NCI-H2107 (cell line): ENCODE measurements around the gene LYZL4.
A peak's percentile ranks its signal among the peaks of the same experiment; 100 is the strongest.

ENCODE experiments used
- DNase-seq: peaks from one replicate; lab custom pipeline; 2025; lab: John Stamatoyannopoulos, UW

Gene LYZL4, protein sequence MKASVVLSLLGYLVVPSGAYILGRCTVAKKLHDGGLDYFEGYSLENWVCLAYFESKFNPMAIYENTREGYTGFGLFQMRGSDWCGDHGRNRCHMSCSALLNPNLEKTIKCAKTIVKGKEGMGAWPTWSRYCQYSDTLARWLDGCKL

DNA sequence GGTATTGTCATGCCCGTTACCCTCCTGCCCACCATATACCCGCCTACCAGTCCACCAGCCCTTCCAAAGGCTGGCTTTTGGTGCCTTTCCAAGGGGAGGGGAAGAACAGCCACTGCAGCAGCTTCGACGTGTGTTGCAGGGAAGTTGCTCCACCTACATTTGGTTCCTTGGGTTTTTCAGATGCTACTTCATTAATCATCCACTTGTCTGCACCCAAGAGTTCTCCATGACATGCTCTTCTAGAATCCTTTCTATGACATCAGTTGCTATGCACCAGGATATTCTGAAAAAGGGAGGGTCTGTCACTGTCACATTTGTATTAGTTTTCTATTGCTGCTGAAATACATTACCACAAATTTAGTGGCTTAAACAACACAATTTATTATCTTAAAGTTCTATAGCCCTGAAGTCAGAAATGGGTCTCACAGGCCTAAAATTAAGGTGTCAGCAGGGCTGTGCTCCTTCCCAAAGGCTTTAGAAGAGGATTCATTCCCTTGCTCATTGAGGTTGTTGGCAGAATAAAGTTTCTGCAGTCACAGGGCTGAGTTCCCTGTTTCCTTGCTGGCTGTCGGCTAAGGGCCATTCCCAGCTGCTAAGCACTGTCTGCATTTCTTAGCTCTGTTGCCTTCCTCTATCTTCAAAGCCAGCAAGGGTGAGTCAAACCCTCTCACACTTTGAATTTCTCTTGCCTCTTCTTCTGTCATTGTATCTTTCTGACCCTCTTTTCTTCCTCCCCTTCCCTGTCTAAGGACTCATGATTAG is at the start of gene LYZL4:
LYZL4 (minus strand) TSS at position 241 of the 762 bp plus-strand sequence. CDS start 3,359 bp downstream, outside the sequence.
- DNase-seq = no peak

DNA sequence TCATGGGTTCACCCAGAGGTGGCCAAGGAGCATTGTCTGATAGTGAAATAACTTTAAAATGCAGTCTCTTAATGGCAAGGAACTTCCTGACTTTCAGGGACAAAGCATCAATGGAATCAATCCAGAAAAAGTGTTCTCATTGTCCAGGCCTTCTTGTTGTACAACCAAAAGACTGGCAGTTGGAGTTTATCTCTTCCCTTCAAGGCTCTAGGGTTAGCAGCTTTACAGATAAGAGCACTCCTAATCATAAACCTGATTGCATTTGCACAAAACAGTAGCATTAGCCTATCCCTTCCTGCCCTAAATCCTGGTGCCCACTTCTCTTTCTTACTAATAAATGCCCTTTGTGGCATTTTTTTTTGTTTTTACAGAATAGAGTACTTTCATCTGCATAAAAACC is 48.7 kb upstream of the LYZL4 start:
- no peak for DNase-seq

DNA sequence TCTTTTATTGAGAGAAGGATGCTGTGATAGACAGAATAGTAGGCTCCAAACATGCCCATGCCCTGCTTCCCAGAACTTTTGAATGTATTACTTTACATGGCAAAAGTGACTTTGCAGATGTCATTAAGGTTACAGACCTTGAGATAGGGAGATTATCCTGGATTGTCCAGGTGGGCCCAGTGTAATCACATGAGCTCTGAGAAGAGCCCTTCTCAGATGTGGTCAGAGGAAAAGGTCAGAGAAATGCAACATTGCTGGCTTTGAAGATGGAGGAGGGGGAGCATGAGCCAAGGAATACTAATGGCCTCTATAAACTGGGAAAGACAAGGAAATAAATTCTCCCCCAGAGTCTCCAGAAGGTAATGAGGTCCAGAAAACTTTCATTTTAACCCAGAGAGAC is 45.8 kb upstream of the LYZL4 start:
- DNase-seq = no peak

DNA sequence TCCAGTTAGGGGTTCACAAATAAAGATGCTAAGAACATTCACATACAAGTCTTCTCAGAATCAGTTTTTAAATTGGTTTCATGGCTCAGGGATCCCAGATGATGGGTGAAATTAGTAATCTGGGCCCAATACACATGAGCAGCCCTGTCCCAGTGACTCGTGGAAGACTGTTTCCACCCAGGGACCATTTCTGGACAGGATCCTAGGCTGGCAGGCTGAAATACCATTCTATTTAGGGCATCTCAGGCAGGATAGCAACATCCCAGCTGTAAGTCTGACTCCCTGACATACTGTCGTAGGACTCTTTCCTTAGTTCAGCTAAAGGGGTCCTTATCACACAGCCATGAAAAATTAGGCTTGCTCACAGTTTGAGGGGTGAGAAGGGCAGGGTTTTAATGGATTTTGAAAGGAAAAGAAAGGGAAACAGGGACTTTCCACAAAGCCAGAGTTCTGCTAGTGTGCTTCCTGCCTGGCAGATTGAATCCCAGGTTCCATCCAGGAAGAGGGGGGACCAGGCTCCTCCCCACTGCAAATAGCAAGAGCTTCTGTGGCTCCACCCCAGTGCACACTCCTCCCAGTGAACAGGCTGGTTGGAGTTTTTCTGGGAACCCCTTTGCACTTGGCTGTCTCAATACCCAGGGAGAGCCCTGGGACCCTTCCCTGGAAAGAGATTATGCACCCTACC is 41.3 kb upstream of the LYZL4 start:
- no peak for DNase-seq

DNA sequence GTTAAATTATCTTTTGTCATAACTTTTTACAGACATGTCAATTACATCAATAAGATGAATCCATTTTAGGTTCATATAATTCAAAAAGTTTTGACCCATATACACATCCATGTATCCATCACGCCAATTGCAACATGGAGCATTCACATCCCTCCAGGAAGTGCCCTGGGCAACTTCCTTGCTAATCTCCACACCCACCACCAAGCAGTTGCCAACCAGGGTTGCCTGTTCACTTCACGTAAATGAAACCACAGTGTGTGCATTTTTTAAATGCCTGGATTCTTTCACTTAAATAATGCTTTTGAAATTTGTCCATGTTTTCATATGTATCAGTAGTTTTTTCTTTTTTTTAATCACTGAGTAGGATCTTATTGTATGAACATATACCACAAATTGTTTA is 40.7 kb upstream of the LYZL4 start:
- no peak for DNase-seq

DNA sequence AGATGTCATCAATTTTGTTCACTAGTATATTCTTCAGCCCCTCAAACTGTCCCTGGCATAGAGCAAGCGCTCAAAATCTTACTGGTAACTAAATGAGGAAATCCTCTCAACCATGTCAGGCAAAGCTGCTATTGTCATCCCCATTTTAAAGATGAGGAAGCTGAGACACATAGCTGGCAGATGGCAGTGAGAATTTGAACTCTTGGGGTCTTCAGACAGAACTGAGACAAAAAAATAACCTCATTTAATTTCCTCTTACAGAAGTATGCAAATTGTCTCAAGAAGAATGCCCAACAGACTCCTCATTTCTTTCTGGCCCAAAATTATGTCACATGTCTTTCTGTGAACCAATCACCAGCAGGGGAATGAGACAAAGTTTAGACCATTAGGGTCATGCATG is 40.2 kb upstream of the LYZL4 start:
- DNase-seq = no peak

DNA sequence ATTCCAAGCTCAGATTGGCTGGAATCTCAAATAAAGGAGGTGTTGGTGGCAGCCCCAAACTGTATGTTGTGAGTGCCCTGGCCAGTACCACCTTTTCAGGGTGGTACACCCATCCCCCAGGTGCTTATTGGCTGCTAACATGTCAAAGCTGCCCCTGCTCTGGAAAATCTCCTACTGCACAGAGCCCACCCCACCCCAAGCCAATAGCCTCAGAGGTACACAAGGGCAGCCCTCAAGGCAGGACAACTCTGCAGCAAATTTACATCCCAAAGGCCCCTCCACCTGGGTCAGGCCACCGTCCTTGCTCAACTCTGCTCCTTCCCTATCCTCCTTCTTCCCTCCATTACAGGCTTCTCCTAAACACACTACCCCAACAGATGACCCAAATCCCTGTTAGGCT is 37.1 kb upstream of the LYZL4 start:
- no peak for DNase-seq

DNA sequence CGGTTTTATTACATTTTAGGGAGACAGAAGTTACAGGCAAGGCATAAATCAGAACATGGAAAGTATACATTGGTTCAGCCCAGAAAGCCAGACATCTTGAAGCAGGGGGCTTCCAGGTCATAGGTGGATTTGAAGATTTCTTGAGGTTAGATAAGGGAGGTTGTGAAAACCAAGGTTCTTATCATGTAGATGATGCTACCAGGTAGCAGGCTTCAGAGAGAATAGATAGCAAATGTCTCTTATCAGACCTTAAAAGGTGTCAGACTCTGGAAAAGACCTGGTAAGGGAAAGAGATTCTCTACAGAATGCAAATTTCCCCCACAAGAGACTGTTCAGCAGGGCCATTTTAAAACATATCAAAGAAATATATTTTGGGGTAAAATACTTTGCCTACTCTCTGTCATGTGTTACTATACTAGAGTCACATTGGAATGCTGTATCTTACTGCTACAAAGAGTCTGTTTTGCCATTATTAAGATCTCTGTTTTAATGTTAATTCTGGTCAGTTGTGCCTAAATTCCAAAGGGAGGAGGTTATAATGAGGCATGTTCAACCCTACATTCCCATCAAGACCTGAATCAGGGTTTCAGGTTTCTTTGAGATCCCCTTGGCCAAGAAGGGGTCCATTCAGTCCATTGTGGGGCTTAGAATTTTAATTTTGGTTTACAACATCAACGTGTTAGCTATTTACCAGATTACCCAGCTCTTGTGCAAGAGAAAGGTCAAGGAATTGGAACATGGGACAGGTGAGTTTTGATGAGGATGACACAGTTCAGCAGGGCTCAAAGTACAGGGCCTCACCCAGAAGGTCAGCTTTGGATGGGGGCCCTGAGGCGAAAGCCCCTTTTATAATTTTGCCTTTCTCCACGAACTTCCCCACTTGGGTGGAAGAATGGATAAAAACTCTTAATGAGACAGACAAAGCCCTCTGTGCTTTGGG is 36.0 kb upstream of the LYZL4 start:
- no peak for DNase-seq

DNA sequence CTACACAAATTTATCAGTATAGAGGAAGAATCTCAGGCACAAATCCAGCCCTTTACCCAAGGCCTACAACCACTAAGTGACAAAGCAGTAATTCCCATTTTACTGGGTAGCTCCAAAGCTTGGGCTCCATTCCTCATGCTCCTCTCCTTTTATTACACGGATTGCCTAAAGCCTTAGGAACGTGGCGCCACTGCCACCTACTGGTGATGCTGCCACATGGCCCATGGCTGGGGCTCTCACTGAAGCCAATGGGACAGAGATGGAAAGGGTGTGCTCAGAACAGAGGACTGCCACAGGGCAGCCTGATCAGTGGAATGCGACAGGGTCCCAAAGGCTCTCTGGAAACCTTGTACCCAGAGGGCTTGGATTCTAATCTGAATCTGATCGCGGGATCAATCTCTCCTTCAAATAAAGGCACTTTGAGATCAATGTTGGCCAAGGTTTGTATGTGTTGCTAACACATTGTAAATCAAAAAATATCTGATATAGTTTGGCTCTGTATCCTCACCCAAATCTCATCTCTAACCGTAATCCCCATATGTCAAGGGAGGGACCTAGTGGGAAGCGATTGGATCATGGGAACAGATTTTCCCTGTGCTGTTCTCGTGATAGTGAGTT is 33.5 kb upstream of the LYZL4 start:
- DNase-seq = peak; percentile 26

DNA sequence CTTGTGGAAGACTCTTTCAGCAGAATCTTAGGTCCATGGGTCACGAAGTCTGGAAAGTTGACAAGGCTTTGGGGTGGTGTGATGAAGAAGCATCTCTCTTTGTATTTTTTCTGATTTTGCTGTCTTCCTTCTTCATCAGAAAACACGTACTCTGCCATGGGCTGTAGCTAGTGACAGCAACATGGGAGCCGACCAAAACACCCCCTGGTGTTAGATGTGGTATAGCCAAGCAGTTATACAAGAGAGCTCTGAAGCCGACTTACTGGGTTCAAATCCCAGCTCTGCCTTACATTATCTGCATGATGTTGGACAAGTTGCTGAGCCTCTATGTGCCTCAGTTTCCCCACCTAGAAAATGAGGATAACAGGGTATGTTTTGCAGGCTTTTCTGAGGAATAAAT is 32.9 kb upstream of the LYZL4 start:
- no peak for DNase-seq

DNA sequence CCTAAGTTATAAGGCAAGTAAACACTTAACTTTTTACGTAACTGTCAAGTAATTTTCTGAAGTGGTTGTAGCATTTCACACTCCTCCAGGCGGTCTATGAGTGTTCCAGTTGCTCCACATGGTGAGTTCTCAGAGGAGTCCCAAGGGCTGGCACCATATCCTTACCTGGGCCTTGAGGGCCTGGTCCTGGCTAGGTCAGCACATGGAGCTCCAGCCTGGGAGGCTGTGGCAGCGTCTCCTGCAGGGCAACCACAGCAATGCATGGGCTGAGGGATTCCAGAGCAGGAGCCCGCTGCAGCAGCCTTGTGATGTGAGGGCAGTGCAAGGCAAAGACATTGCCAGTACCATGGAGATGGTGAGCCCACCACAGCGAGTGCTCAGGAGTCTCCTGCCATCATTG is 32.2 kb upstream of the LYZL4 start:
- DNase-seq = no peak

DNA sequence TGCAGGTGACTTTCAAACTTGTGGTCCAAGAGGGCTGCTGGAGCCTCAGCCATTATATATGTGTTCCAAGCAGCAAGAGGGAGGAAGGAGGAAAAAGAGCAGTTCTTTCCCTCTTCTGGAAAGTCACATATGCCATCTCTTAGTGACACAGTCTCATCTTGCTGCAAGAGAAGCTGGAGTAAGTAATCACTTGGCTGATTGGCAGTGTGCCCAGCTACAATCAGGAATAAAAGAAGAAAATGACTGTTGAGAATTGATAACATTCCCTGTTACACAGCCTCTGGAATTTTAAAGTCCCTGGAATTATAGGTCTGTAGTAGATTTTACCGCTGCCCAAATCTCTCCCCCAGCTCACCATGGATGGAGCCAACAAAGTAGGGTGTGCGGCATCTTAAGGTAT is 31.4 kb upstream of the LYZL4 start:
- no peak for DNase-seq

DNA sequence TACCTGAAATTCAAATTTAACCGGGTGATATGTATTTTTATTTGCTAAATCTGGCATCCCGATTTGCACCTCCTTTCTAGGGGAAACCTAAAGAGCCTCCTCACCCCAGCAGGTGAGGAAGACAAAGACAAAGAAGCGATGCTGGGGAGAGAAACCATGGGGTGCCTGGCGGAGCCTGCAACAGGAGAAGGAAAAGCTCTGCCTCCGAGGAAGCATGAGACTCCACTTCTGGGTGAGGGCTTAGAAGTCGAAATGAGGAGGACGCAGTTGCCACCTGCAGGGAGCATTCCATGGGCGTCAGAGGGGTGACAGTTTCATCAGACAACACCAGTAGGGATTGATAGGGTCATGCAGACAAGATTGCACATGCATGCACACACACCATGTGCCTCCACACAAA is 30.5 kb upstream of the LYZL4 start:
- no peak for DNase-seq

DNA sequence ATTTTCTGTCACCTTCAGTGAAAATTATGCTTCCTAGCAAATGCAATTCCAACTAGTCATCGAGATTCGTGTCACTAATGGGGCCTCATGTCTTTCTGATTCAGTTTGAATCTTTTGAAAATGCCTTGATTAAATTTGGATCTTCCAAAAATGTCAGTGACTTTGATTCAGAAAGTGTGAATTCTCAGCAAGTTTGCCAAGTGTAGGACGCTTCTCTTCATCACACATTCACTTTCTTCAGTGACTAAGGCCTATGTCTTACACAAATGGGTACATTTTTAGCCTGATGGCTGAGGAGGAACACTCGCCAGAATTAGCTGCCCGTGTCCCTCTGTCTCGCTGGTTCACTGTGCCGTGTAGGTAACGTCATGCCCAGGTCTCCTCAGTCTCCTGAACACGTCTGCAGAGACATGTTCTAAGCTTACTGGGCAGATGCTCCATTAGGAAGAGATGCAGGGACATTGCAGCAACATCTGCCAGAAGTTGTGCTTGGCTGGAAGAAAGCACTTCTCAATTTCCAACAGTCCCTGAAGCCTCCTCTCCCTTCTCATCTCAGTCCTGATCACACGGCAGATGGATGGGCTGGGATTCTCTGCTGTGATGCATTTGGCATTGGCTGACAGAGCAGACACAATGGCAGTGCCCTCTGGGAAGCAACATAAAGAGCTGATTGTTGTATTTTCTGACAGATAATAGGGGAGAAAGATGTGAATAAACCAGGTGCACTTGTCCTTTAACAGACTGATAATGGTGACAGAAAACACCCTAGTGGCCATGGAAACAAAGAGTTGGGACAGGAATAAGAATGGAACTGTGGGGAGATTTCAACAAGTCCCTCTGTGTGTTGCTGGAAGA is 29.1 kb upstream of the LYZL4 start:
- DNase-seq = no peak

DNA sequence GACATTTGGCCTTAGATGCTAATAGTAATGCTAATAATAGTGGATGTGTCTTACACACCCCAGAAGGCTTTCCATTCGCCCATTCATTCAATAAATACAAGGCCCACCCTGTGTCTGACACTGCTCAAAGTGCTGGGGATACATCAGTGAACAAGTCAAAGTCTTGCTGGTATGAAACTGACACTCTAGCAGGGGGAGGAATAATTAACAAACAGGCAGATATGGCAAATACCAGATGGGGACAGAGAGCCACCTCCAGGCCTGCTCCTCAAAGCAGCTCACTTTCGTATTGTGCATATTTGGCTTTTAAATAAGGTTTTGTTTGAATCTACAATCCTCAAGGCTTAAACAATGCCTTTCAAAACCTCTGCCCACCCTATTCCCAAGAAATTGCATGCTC is 28.3 kb upstream of the LYZL4 start:
- DNase-seq = no peak

DNA sequence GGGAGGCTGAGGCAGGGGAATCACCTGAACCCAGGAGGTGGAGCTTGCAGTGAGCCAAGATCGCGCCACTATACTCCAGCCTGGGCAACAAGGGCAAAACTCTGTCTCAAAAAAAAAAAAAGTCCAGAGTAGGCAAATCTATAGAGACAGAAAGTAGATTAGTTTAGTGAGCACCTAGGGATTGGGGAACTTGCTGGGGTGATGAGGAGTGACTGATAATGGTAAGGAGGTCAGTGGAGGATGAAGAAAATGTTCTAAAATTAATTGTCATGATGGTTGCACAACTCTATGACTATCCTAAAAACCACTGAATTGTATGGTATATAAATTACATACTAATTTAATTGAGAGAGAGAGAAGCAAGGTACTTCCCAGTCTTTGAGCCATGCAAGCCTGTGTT is 27.8 kb upstream of the LYZL4 start:
- no peak for DNase-seq

DNA sequence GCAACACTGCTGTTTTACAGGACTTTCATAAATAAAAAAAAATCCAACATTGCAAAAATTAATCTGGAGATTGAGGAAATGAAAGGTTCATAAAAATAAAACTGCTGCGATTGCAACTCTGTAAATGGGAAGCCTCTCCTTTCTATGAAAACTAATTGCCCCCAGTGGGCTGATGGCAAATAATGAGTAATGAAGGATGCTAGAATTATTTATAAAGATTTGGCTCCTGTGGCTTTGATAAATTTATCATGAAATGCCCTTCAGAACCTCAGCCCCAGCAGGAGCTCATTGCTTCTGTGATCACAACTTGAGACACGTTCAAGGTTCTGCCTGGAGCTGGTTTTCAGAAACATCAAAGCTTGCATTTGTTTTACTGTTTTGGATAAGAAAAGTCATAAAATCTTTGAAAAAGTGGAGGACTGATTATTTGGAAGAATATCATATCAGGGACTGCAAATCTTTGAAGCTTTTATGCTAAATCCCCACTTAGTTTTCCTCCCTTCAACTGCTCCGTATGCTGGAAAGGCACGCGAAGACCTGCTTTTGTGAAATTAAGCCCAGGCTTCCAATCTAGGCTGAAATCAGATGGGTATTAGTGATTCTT is 24.5 kb upstream of the LYZL4 start:
- DNase-seq = no peak

DNA sequence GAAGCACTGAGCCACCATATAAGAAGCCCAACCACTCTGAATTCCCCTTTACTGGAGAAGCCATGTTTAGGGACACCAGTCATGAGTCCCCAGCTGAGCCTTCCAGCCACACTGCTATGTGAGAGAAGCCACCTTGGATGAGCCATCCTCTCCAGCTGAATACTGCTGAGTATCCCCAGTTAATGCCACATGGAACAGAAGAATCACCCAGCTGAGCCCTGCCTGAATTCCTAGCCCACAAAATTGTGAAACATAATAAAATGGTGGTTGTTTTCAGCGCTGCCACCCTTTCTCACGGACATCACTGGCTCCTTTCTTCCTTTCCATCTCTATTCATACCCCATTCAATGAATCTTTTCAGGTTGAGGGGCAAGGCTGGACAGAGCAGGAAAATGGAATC is 22.1 kb upstream of the LYZL4 start:
- no peak for DNase-seq

DNA sequence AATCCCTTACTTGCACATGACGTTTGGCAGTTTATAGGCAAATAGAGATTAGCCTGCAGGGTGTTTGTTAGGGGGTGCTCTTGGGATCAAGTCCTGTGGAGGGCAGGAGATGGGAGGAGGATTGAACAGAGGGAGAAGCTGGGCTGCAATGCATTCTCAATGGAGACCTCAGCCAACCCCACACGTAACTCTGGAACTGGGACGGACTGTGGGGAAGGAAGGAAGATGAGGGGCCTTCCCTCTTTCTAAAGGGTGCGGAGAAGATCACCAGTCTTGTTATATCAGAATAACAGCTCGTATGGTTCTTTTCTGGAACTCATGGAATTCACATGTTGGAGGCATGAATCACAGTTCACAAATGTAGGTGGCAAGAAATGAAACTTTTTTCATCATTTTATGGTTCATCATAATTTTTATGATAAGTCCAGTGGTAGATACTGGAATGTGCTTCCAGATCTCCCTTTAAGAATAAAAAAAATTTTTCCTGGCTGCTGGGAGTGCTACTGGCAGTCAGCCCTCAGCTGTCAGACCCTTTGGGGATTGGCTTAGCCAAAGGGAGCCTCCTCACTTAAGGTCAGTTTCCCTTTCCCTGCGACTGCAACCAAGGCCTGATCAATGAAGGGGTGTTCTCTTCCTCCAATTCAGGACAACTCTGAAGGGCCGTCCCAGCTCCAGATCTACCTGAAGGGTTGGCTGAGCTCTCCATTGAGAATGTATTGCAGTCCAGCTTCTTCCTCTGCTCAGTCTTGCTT is 20.5 kb upstream of the LYZL4 start:
- DNase-seq = no peak

DNA sequence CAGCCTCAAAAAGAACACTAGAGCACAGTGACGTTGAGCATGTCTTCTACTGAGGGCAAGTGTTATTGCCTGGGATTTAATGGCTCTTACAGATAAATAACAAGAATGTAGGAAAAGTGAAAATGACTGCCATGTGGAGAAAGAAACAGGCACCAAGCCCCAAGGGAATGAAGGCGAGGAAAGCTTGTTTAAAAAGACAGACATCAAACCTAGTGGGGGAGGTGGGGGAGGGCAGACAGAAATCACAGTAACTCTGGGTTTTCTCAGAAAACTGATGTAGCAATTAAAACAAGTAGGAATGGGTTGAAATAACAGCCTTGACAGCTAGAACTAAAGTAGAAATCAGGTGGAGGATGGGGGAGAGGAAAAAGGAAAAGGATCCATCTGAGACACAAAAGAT is 18.4 kb upstream of the LYZL4 start:
- DNase-seq = no peak
